Urinary bladder (tissue), 4 donors: Measurements from ENCODE around the gene FTH1. TPM values are rescaled to one million over a fixed set of nuclear protein-coding genes. Genes with fewer than 3 reads are reported as not detected.
"Not testable (repeated sequence)": the region's sequence is repeated elsewhere in the genome, so short reads cannot be mapped to it uniquely, and the experiment has no call there.

ENCODE experiments used
- DNase-seq: peaks from one replicate; pipeline ENCODE4 v3.0.0-alpha.2; 2015; ENCODE audit errors: extremely low spot score
- H3K27ac ChIP-seq: one replicate; pipeline ENCODE4 v1.5.1; 2013; ENCODE audit warnings: low read depth, mild to moderate bottlenecking, moderate library complexity
- H3K36me3 ChIP-seq: one replicate; pipeline ENCODE4 v1.6.1; 2013; ENCODE audit warnings: mild to moderate bottlenecking, moderate library complexity; ENCODE audit not compliant: insufficient read depth
- H3K4me1 ChIP-seq: one replicate; pipeline ENCODE4 v1.6.1; 2013; ENCODE audit warnings: mild to moderate bottlenecking, moderate library complexity; ENCODE audit not compliant: insufficient read depth
- H3K4me3 ChIP-seq: one replicate; pipeline ENCODE4 v1.5.1; 2013; ENCODE audit warnings: low read depth, low read length
- WGBS: extraction: QIAGEN DNeasy Blood & Tissue Kit; methylation state at CpG from one replicate; pipeline ENCODE4 v1.1.7; 2013; 5-methylcytosine and 5-hydroxymethylcytosine counted together
- polyA plus RNA-seq: library from polyadenylated mRNA; stranded (reverse); fragments of 200-250 nt; gene quantifications from one replicate; pipeline ENCODE4 v1.2.3, GENCODE V29; 2013
- total RNA-seq: library from RNA; depleted of rRNA; stranded (reverse); fragments of >200 nt; gene quantifications from one replicate; pipeline ENCODE4 v1.2.3, GENCODE V29; 2014
- donor health status: healthy with polysubstance abuse.
- donor health status: healthy.

Gene FTH1
- total and polyA plus RNA-seq, 2 donors, result 523 to 5,662 TPM

DNA sequence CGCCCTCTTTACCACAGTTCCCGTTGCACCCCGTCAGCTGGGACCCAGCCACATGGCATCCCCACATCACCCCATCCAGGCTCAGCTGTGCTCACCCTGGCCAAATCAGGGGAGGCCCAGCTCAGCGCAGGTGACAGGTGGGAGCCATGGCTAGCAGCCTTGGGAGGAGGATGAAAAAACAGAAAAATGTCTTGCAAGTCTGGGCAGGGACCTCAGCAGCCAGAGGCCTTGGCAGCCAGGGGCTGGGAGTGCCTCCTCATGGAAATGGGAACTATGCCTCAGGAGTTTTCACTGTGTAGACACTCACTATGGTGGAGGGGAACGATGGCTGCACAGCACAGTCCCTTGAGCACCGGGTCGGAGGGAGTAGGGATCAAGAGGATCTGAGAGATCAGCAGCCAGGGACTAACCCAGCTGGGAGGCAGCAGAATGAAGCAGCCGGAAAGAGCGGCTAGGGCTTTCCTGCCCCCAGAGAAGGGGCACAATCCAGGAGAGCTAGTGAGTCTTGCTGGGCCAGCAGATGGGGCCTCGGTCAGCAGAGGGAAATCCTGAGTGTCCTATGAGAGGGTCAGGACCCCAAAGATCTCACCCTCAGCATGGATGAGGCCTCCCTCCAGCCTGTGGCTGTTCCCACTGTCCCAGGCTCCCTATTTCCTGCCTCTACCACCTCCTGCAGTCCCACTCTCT lies 6.2 kb upstream of the FTH1 start:
- no peak overlapping the region for H3K4me3 ChIP-seq
- WGBS, result 73% methylated on average over 10 of the region's 10 CpGs
- peak overlapping the region; percentile 96 for H3K27ac ChIP-seq
- DNase-seq, result no peak
- no peaks in the 10 kb centered on the region for H3K36me3 ChIP-seq
- peaks cover 4% of the 10 kb centered on the region for H3K4me1 ChIP-seq

GRCh38 chr11:61972672-61973475 lies 5.4 kb upstream of the FTH1 start:
- 42% methylated on average over 11 of the region's 11 CpGs for WGBS
- Histone ChIP-seq H3K27ac (peak overlapping the region; percentile 96), H3K4me3 (no peak overlapping the region), H3K4me1 (peaks cover 4% of the 10 kb centered on the region), H3K36me3 (no peaks in the 10 kb centered on the region)
- DNase-seq, result no peak

DNA sequence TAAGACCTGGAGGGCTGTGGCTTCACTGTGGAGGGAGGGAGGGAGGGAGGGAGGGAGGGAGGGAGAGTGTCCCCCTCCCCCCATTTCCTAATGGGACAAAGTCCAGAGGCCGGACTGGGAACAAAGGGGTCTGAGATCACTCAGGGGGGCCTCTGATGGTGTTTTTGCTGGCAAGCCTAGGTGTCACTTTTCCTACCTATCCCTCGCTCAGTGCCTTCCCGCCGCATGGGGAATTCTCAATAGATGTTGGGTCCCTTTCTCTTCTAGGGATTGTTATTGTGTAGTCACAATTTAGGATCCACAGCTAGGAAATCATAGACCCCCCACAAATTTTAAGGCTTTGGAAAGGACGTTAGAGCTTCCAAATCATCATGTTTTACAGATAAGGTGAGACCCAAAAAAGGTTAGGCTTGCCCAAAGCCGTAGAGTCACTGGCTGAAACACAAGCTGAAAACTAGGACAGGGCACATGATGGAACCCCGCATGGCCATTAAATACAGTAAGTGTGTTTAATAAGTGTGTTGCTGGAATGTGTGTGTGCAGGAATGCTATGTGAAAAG lies 4.8 kb upstream of the FTH1 start:
- Histone ChIP-seq H3K27ac (peak overlapping the region; percentile 95), H3K36me3 (no peaks in the 10 kb centered on the region), H3K4me1 (peaks cover 4% of the 10 kb centered on the region), H3K4me3 (no peak overlapping the region)
- 35% methylated on average over 7 of the region's 7 CpGs for WGBS
- DNase-seq, result no peak

- Histone ChIP-seq H3K36me3 (no peaks in the 10 kb centered on the region), H3K27ac (peak overlapping the region; percentile 80), H3K4me3 (no peak overlapping the region), H3K4me1 (peaks cover 4% of the 10 kb centered on the region)
- 13% methylated on average over 16 of the region's 16 CpGs for WGBS
- DNase-seq, result peak; percentile 89
These were observed 4.0 kb upstream of the FTH1 start for GRCh38 chr11:61971248-61972111.

DNA sequence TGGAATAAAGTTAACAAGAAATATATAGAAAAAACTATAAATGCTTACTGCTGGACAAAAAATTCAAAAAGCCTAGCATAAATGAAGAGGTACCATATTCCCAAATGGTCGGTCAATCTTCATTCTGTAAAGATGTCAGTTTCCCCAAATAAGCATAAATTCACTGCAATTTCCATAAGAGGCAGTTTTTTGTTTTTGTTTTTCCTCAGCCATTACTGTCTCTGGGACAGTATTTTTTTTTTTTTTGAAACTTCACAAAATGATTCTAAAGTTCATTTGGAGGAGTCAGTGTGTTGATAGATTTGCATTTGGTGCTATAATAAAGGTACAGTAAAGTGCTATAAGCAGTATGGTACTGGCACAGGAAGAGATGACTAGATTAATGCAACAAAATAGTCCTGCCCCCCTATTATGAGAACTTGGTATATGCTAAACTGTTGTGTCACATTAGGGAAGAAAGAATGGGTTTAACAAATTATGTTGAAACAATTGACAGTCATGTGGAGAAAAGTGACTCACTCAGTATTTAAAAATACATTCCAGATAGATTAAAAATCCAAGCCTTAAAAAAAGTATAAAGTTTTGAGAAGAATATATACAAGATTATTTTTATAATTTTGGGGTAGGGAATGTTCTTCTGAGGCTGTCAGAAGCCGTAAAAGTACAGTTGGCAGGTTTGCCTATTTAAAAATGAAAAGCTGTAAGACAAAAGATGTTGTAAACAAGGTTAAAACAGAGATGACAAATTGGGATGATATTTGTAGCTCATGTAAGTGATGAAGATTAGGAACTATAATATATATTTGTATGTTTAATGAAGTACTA lies 2.6 kb upstream of the FTH1 start:
- WGBS, result 73% methylated on average over 2 of the region's 2 CpGs
- Histone ChIP-seq H3K27ac (no peak overlapping the region), H3K36me3 (peaks cover under 1% of the 10 kb centered on the region), H3K4me1 (peaks cover 4% of the 10 kb centered on the region), H3K4me3 (no peak overlapping the region)
- DNase-seq, result no peak

GRCh38 chr11:61969391-61969758 lies 1.9 kb upstream of the FTH1 start:
- Histone ChIP-seq H3K4me1 (peaks cover 4% of the 10 kb centered on the region), H3K36me3 (peaks cover 4% of the 10 kb centered on the region), H3K4me3 (no peak overlapping the region), H3K27ac (no peak overlapping the region)
- no peak for DNase-seq
- WGBS, result 70% methylated on average over 7 of the region's 7 CpGs

- Histone ChIP-seq H3K36me3 (peaks cover 4% of the 10 kb centered on the region), H3K27ac (no peak overlapping the region), H3K4me1 (peaks cover 4% of the 10 kb centered on the region), H3K4me3 (no peak overlapping the region)
- DNase-seq, result no peak
- WGBS, result 89% methylated on average over 16 of the region's 16 CpGs
These were observed 1.4 kb upstream of the FTH1 start for GRCh38 chr11:61968758-61969390.

- DNase-seq, result no peak
- H3K4me1 ChIP-seq, result peaks cover 3% of the 10 kb centered on the region
- peak overlapping the region; percentile 100 for H3K27ac ChIP-seq
- WGBS, result 11% methylated on average over 53 of the region's 53 CpGs
- peak overlapping the region; percentile 65 for H3K4me3 ChIP-seq
- peaks cover 4% of the 10 kb centered on the region for H3K36me3 ChIP-seq
These were observed 707 bp upstream of the FTH1 start for GRCh38 chr11:61967924-61968757.

- Histone ChIP-seq H3K27ac (peak overlapping the region; percentile 100), H3K4me3 (peak overlapping the region; percentile 65), H3K36me3 (peaks cover 4% of the 10 kb centered on the region), H3K4me1 (no peaks in the 10 kb centered on the region)
- no peak for DNase-seq
- WGBS, result under 1% methylated on average over 13 of the region's 13 CpGs
These were observed 709 bp downstream of the FTH1 start for GRCh38 chr11:61966734-61967115.

- peak overlapping the region; percentile 53 for H3K27ac ChIP-seq
- not testable (repeated sequence) for DNase-seq, H3K4me1 ChIP-seq
These were observed 2.7 kb downstream of the FTH1 start for GRCh38 chr11:61964666-61965271.

GRCh38 chr11:61964058-61964665 lies 3.3 kb downstream of the FTH1 start:
- DNase-seq, result no peak
- WGBS, result 75% methylated on average over 4 of the region's 4 CpGs
- H3K4me1 ChIP-seq, result no peaks in the 10 kb centered on the region
- no peak overlapping the region for H3K4me3 ChIP-seq
- peaks cover 4% of the 10 kb centered on the region for H3K36me3 ChIP-seq
- H3K27ac ChIP-seq, result no peak overlapping the region

More at GRCh38 chr11:61964666-61965271, 2.7 kb downstream of the FTH1 start:
- 66% methylated on average over 9 of the region's 9 CpGs for WGBS
- peak overlapping the region; percentile 9 for H3K4me3 ChIP-seq
- H3K36me3 ChIP-seq, result not testable (repeated sequence)
